ENCODE data around the gene CD248. TPM values are rescaled to one million over a fixed set of nuclear protein-coding genes. Genes with fewer than 3 reads are reported as not detected.

The CD248 gene
- total RNA-seq, 5 donors from 2014 or later (not counting 1 experiment from before 2014, with no cell fraction given), result 2.5 to 14.7 (median 8.7) TPM

GRCh38 chr11:66318600-66318970, 1.7 kb upstream of the CD248 start:
- H3K27me3 ChIP-seq (replicated peaks in 1 of 2; ENCODE audit: control insufficient read depth in 2 of 2, extremely low read depth in 1 of 2, insufficient read depth in 2 of 2, low read length in 1 of 2), result peaks cover 0 to 14% of the 10 kb centered on the region in 2 experiments
- H3K9me3 ChIP-seq, result no peaks in the 10 kb centered on the region
- peak overlapping the region; percentile 94 for H3K27ac ChIP-seq (ENCODE audit: low read length)
- 22% methylated on average over 1 of the region's 3 CpGs for WGBS (ENCODE audit: insufficient coverage)
- H3K27ac Mint-ChIP-seq, result peak overlapping the region; percentile 93 to 97
- H3K36me3 ChIP-seq (ENCODE audit: control insufficient read depth in 2 of 2, extremely low read depth in 1 of 2, insufficient read depth in 1 of 2, low read length in 1 of 2), result no peaks in the 10 kb centered on the region
- peak overlapping the region in 2 of 3 donors; percentile 68 to 80 for H3K4me3 Mint-ChIP-seq
- peaks cover 32 to 73% of the 10 kb centered on the region in 2 experiments for H3K4me1 ChIP-seq (ENCODE audit: control insufficient read depth in 1 of 2, extremely low read depth in 1 of 2, insufficient read depth in 2 of 2, low read length in 2 of 2)
- peaks cover 62 to 78% (median 65%) of the 10 kb centered on the region in 3 donors for H3K4me1 Mint-ChIP-seq
- DNase-seq, result no peak
- H3K4me3 ChIP-seq (ENCODE audit: control insufficient read depth in 1 of 2, extremely low read depth in 1 of 2, low read length in 1 of 2), result peak overlapping the region; percentile 4 to 44
- ATAC-seq (replicated peaks in 1 of 4), result no peak
- CTCF ChIA-PET, result interaction anchor here in 1 of 2 donors (0.6 kb wide), 1 partner anchor 341 kb away, joined by 3 read pairs; no protein-coding TSS in a partner anchor
- peaks cover 0 to 4% (median 0%) of the 10 kb centered on the region in 3 donors for H3K9me3 Mint-ChIP-seq
- POLR2A ChIA-PET, result interaction anchor here in 1 of 2 donors (1.9 kb wide), 1 partner anchor 26 kb away, joined by 4 read pairs; no protein-coding TSS in a partner anchor
- peaks cover 0 to 2% of the 10 kb centered on the region in 2 donors for H3K27me3 Mint-ChIP-seq
- no peaks in the 10 kb centered on the region for H3K36me3 Mint-ChIP-seq

GRCh38 chr11:66317723-66318599, 1.1 kb upstream of the CD248 start:
- CTCF ChIA-PET, result interaction anchor here (0.6 to 0.8 kb wide), 3 partner anchors 27 to 342 kb away, joined by 3 to 9 read pairs (median 3); partner anchors contain the start of gene BRMS1 (in 1 of the 2)
- H3K4me3 ChIP-seq (ENCODE audit: control insufficient read depth in 1 of 2, extremely low read depth in 1 of 2, low read length in 1 of 2), result peak overlapping the region; percentile 26 to 44
- H3K36me3 ChIP-seq (ENCODE audit: control insufficient read depth in 2 of 2, extremely low read depth in 1 of 2, insufficient read depth in 1 of 2, low read length in 1 of 2), result no peaks in the 10 kb centered on the region
- POLR2A ChIA-PET, result interaction anchor here (0.5 to 1.9 kb wide), 3 partner anchors 26 to 105 kb away, joined by 4 to 11 read pairs (median 7); no protein-coding TSS in a partner anchor
- ATAC-seq (replicated peaks in 1 of 4) (peak; percentile 80 to 88 (median 81)), DNase-seq (peak; percentile 52 to 97 (median 90))
- H3K4me3 Mint-ChIP-seq, result peak overlapping the region; percentile 67 to 80 (median 68)
- H3K27ac ChIP-seq (ENCODE audit: low read length), result peak overlapping the region; percentile 94
- peaks cover 64 to 73% (median 64%) of the 10 kb centered on the region in 3 donors for H3K4me1 Mint-ChIP-seq
- peaks cover 0 to 2% of the 10 kb centered on the region in 2 donors for H3K27me3 Mint-ChIP-seq
- peak overlapping the region; percentile 93 to 97 for H3K27ac Mint-ChIP-seq
- WGBS (ENCODE audit: insufficient coverage), result 27% methylated on average over 11 of the region's 16 CpGs
- H3K27me3 ChIP-seq (replicated peaks in 1 of 2; ENCODE audit: control insufficient read depth in 2 of 2, extremely low read depth in 1 of 2, insufficient read depth in 2 of 2, low read length in 1 of 2), result peaks cover 0 to 14% of the 10 kb centered on the region in 2 experiments
- no peaks in the 10 kb centered on the region for H3K36me3 Mint-ChIP-seq
- no peaks in the 10 kb centered on the region for H3K9me3 ChIP-seq
- peaks cover 32 to 78% of the 10 kb centered on the region in 2 experiments for H3K4me1 ChIP-seq (ENCODE audit: control insufficient read depth in 1 of 2, extremely low read depth in 1 of 2, insufficient read depth in 2 of 2, low read length in 2 of 2)
- peaks cover 0 to 4% (median 0%) of the 10 kb centered on the region in 3 donors for H3K9me3 Mint-ChIP-seq

GRCh38 chr11:66317322-66317722, 478 bp upstream of the CD248 start:
- peak in 3 of 4 experiments; percentile 8 to 16 (median 12) for ATAC-seq (replicated peaks in 1 of 4)
- Histone ChIP-seq H3K27ac (ENCODE audit: low read length) (peak overlapping the region; percentile 94), H3K4me1 (ENCODE audit: control insufficient read depth in 1 of 2, extremely low read depth in 1 of 2, insufficient read depth in 2 of 2, low read length in 2 of 2) (peaks cover 32 to 78% of the 10 kb centered on the region in 2 experiments), H3K36me3 (ENCODE audit: control insufficient read depth in 2 of 2, extremely low read depth in 1 of 2, insufficient read depth in 1 of 2, low read length in 1 of 2) (no peaks in the 10 kb centered on the region), H3K27me3 (replicated peaks in 1 of 2; ENCODE audit: control insufficient read depth in 2 of 2, extremely low read depth in 1 of 2, insufficient read depth in 2 of 2, low read length in 1 of 2) (peaks cover 0 to 14% of the 10 kb centered on the region in 2 experiments), H3K9me3 (no peaks in the 10 kb centered on the region), H3K4me3 (ENCODE audit: control insufficient read depth in 1 of 2, extremely low read depth in 1 of 2, low read length in 1 of 2) (peak overlapping the region; percentile 26 to 42)
- peak overlapping the region; percentile 93 to 97 for H3K27ac Mint-ChIP-seq
- POLR2A ChIA-PET, result interaction anchor here (0.6 to 1.9 kb wide), 3 partner anchors 27 to 106 kb away, joined by 4 to 7 read pairs (median 4); partner anchors contain the start of gene YIF1A (in 1 of the 2)
- H3K4me3 Mint-ChIP-seq, result peak overlapping the region; percentile 67 to 80 (median 68)
- peaks cover 61 to 66% (median 64%) of the 10 kb centered on the region in 3 donors for H3K4me1 Mint-ChIP-seq
- H3K9me3 Mint-ChIP-seq, result peaks cover 0 to 4% (median 0%) of the 10 kb centered on the region in 3 donors
- peak in 34 of 35 experiments; percentile 24 to 73 (median 51) for DNase-seq
- H3K27me3 Mint-ChIP-seq, result peaks cover 0 to 2% of the 10 kb centered on the region in 2 donors
- CTCF ChIA-PET, result interaction anchor here (0.6 to 0.8 kb wide), 2 partner anchors 28 to 53 kb away, joined by 3 to 9 read pairs; partner anchors contain the start of gene BRMS1 (in 1 of the 2)
- 28% methylated on average over 14 of the region's 14 CpGs for WGBS (ENCODE audit: insufficient coverage)
- H3K36me3 Mint-ChIP-seq, result no peaks in the 10 kb centered on the region

DNA sequence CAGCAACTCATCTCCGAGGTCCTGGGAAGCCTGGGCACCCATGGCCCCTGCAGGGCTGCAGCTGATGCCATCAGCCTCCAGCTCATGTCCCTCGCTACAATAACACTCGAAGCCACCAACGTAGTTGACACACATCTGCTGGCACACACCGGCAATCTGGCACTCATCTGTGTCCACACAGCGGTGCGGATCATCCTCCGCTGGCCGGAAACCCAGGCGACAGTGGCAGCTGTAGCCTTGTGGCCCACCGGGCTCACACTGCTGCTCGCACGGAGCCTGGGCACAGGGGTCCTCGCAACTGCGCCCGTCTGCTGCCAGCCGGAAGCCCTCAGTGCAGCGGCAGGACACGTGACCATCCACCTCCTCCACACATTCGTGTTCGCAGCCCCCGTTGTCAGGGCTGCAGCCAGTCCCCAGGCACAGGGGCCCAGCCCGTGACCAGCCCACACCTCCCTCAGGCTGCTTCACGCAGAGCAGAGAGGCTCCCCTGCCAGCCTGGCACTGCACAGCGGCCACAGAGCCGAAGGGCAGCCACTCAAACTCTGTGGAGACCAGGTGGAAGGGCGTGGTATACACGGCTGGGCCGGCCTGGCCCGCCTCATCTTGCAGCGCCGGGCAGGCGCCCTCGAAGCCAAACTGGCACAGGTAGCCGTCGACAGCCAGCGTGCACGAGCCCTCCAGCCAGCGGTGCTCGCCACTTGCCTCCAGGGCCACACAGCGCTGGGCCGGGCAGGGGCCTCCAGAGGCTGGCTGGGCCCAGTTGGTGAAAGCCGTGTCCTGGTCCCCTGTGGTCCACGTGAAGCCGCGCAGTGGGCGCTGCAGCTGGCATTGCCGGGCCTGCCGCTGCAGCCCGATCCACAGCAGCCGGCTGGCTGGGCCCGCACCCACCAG, 678 bp downstream of the CD248 start:
- H3K27ac ChIP-seq (ENCODE audit: low read length), result peak overlapping the region; percentile 49
- Mint-ChIP-seq H3K4me3 (peak overlapping the region; percentile 11 to 73 (median 72)), H3K9me3 (peaks cover 0 to 4% (median 0%) of the 10 kb centered on the region in 3 donors), H3K4me1 (peaks cover 56 to 64% (median 59%) of the 10 kb centered on the region in 3 donors), H3K36me3 (no peaks in the 10 kb centered on the region), H3K27ac (peak overlapping the region; percentile 85 to 99), H3K27me3 (peaks cover 0 to 2% of the 10 kb centered on the region in 2 donors)
- DNase-seq (peak in 7 of 35 experiments; percentile 18 to 43 (median 29)), ATAC-seq (replicated peaks in 1 of 4) (no peak)
- POLR2A ChIA-PET, result interaction anchor here in 1 of 2 donors (0.6 to 1.0 kb wide), 2 partner anchors 27 to 329 kb away, joined by 3 to 4 read pairs; partner anchors contain the start of gene YIF1A
- H3K4me3 ChIP-seq (ENCODE audit: control insufficient read depth in 1 of 2, extremely low read depth in 1 of 2, low read length in 1 of 2), result peak overlapping the region; percentile 39 to 71
- no peaks in the 10 kb centered on the region for H3K36me3 ChIP-seq (ENCODE audit: control insufficient read depth in 2 of 2, extremely low read depth in 1 of 2, insufficient read depth in 1 of 2, low read length in 1 of 2)
- peaks cover 0 to 14% of the 10 kb centered on the region in 2 experiments for H3K27me3 ChIP-seq (replicated peaks in 1 of 2; ENCODE audit: control insufficient read depth in 2 of 2, extremely low read depth in 1 of 2, insufficient read depth in 2 of 2, low read length in 1 of 2)
- WGBS (ENCODE audit: insufficient coverage), result 78% methylated on average over 52 of the region's 52 CpGs
- CTCF ChIA-PET, result no interaction called here
- H3K9me3 ChIP-seq, result no peaks in the 10 kb centered on the region
- peaks cover 25 to 78% of the 10 kb centered on the region in 2 experiments for H3K4me1 ChIP-seq (ENCODE audit: control insufficient read depth in 1 of 2, extremely low read depth in 1 of 2, insufficient read depth in 2 of 2, low read length in 2 of 2)

DNA sequence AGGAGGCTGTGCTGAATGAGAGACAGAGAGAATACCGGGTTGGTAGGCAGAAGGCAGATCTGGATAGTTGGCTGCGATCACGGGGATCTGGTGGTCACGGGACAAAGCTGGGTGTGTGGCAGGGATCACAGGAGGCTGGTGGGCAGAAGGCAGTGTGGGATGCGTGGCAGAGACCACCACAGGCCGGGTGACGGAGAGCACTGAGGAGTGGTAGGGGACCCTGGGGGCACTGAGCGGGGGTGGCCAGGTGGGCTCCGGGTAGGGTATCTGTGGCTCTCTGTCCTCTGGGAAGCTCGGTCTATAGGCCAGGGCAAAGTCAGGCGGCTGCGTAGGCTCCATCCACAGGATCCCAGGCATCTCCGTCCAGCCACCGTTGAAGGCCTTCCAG, 1.4 kb downstream of the CD248 start:
- 88% methylated on average over 13 of the region's 14 CpGs for WGBS (ENCODE audit: insufficient coverage)
- H3K36me3 ChIP-seq (ENCODE audit: control insufficient read depth in 2 of 2, extremely low read depth in 1 of 2, insufficient read depth in 1 of 2, low read length in 1 of 2), result no peaks in the 10 kb centered on the region
- ATAC-seq (replicated peaks in 1 of 4) (no peak), DNase-seq (no peak)
- peaks cover 25 to 79% of the 10 kb centered on the region in 2 experiments for H3K4me1 ChIP-seq (ENCODE audit: control insufficient read depth in 1 of 2, extremely low read depth in 1 of 2, insufficient read depth in 2 of 2, low read length in 2 of 2)
- H3K4me1 Mint-ChIP-seq, result peaks cover 56 to 64% (median 57%) of the 10 kb centered on the region in 3 donors
- H3K27ac Mint-ChIP-seq, result peak overlapping the region; percentile 85 to 99
- peak overlapping the region; percentile 39 to 71 for H3K4me3 ChIP-seq (ENCODE audit: control insufficient read depth in 1 of 2, extremely low read depth in 1 of 2, low read length in 1 of 2)
- no peaks in the 10 kb centered on the region for H3K36me3 Mint-ChIP-seq
- peaks cover 0 to 4% (median 0%) of the 10 kb centered on the region in 3 donors for H3K9me3 Mint-ChIP-seq
- no peaks in the 10 kb centered on the region for H3K9me3 ChIP-seq
- H3K27ac ChIP-seq (ENCODE audit: low read length), result peak overlapping the region; percentile 49
- H3K4me3 Mint-ChIP-seq, result peak overlapping the region; percentile 34 to 73 (median 72)
- POLR2A ChIA-PET, result interaction anchor here in 1 of 2 donors (0.6 kb wide), 1 partner anchor 330 kb away, joined by 3 read pairs; no protein-coding TSS in a partner anchor
- CTCF ChIA-PET, result no interaction called here
- peaks cover 0 to 14% of the 10 kb centered on the region in 2 experiments for H3K27me3 ChIP-seq (replicated peaks in 1 of 2; ENCODE audit: control insufficient read depth in 2 of 2, extremely low read depth in 1 of 2, insufficient read depth in 2 of 2, low read length in 1 of 2)
- H3K27me3 Mint-ChIP-seq, result peaks cover 0 to 2% of the 10 kb centered on the region in 2 donors

Data from T-cell (primary cell).